Left ventricle myocardium inferior (tissue), 1 donor: ENCODE results near the gene C10orf71. TPM values are rescaled to one million over a fixed set of nuclear protein-coding genes. Genes with fewer than 3 reads are reported as not detected.

ENCODE experiments used
- DNase-seq: peaks from one replicate; pipeline ENCODE4 v3.0.0-alpha.2; 2020
- H3K27ac ChIP-seq: fragments of 200-600 bp; replicated peaks from 2 replicates; pipeline ENCODE4 v1.8.0; 2021
- H3K27me3 ChIP-seq: fragments of 200-600 bp; 2 replicates; pipeline ENCODE4 v1.8.0; 2021; ENCODE audit warnings: low read depth
- H3K36me3 ChIP-seq: fragments of 200-600 bp; 2 replicates; pipeline ENCODE4 v1.8.0; 2021
- H3K4me1 ChIP-seq: fragments of 200-600 bp; 2 replicates; pipeline ENCODE4 v1.8.0; 2021
- H3K4me3 ChIP-seq: fragments of 200-600 bp; 2 replicates; pipeline ENCODE4 v1.8.0; 2021; ENCODE audit warnings: mild to moderate bottlenecking, moderate library complexity
- H3K9me3 ChIP-seq: fragments of 200-600 bp; replicated peaks from 2 replicates; pipeline ENCODE4 v1.8.0; 2021
- CTCF ChIP-seq: fragments of 200-600 bp; IDR thresholded peaks from 2 replicates; pipeline ENCODE4 v1.8.0; 2021; ENCODE audit warnings: antibody characterized with exemption, mild to moderate bottlenecking, borderline replicate concordance
- intact Hi-C: fragments of 100-400 bp; cut with micrococcal nuclease; formaldehyde crosslinking; loops from one replicate; pipeline ENCODE4 v1.11.0; 2022
- total RNA-seq: library from RNA; stranded (reverse); fragmentation: NEBNext Ultra II Directional; extraction: Animal tissue kit (Norgen Biotek cat#: 25700); gene quantifications from one replicate; pipeline ENCODE4 v1.2.1, GENCODE V29; 2021
- donor health status: DM: no; HTN: yes; CAD: no; lungs with severe emphysema.

The C10orf71 gene
- total RNA-seq, 1 donor from 2014 or later = 136 TPM

GRCh38 chr10:49287689-49288340, 11.2 kb upstream of the C10orf71 start:
- intact Hi-C loops = no loop called here
- Histone ChIP-seq H3K4me1 (peaks cover 40% of the 10 kb centered on the region), H3K27ac (no peak overlapping the region), H3K27me3 (no peaks in the 10 kb centered on the region), H3K4me3 (no peak overlapping the region), H3K9me3 (no peaks in the 10 kb centered on the region), H3K36me3 (no peaks in the 10 kb centered on the region)
- no peak for TF ChIP-seq CTCF
- DNase-seq = no peak

- Histone ChIP-seq H3K4me3 (no peak overlapping the region), H3K4me1 (peaks cover 34% of the 10 kb centered on the region), H3K9me3 (no peaks in the 10 kb centered on the region), H3K27me3 (no peaks in the 10 kb centered on the region), H3K36me3 (no peaks in the 10 kb centered on the region), H3K27ac (no peak overlapping the region)
- intact Hi-C loops = no loop called here
- TF ChIP-seq CTCF = no peak
- DNase-seq = no peak
These were observed 10.5 kb upstream of the C10orf71 start for GRCh38 chr10:49288341-49289065.

DNA sequence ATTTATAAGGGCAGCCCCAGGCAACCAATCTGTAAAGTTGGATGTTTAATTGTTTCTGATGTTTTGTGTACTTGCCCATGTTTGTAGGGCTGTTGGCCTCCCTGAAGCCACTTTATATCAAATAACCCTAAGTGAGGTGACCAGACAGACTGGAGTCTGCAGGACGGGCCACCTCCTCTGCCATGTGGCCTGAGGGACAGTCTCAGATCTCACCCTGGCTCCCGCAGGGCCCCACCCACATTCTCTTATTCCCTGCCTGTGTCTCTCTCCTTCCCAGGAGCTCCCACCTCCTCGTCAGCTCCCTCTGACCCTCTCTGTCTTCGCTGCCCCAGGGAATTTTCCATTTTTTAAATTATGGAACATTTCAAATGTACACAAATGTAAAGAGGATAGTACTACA, 9.5 kb upstream of the C10orf71 start:
- intact Hi-C loops = no loop called here
- no peak for TF ChIP-seq CTCF
- Histone ChIP-seq H3K9me3 (no peaks in the 10 kb centered on the region), H3K27ac (peak overlapping the region; percentile 57), H3K36me3 (no peaks in the 10 kb centered on the region), H3K4me1 (peaks cover 36% of the 10 kb centered on the region), H3K4me3 (no peak overlapping the region), H3K27me3 (no peaks in the 10 kb centered on the region)
- no peak for DNase-seq

GRCh38 chr10:49290131-49290530, 8.8 kb upstream of the C10orf71 start:
- H3K4me1 ChIP-seq = peaks cover 42% of the 10 kb centered on the region
- intact Hi-C loops = no loop called here
- H3K27me3 ChIP-seq = no peaks in the 10 kb centered on the region
- H3K9me3 ChIP-seq = no peaks in the 10 kb centered on the region
- no peak for DNase-seq
- no peak overlapping the region for H3K4me3 ChIP-seq
- no peak for TF ChIP-seq CTCF
- H3K27ac ChIP-seq = peak overlapping the region; percentile 69
- no peaks in the 10 kb centered on the region for H3K36me3 ChIP-seq

GRCh38 chr10:49290607-49291006, 8.4 kb upstream of the C10orf71 start:
- no peaks in the 10 kb centered on the region for H3K9me3 ChIP-seq
- intact Hi-C loops = no loop called here
- no peak overlapping the region for H3K4me3 ChIP-seq
- TF ChIP-seq CTCF = no peak
- H3K27me3 ChIP-seq = no peaks in the 10 kb centered on the region
- no peak for DNase-seq
- H3K27ac ChIP-seq = peak overlapping the region; percentile 69
- no peaks in the 10 kb centered on the region for H3K36me3 ChIP-seq
- peaks cover 47% of the 10 kb centered on the region for H3K4me1 ChIP-seq
